ENCODE data around the gene PTAFR.

PTAFR gene

GRCh38 chr1:28173980-28174297 is 2.6 kb downstream of the PTAFR start:
- peak overlapping the region; percentile 15 for H3K9ac ChIP-seq (ENCODE audit: insufficient read length, low read depth)
- H3K4me1 ChIP-seq (ENCODE audit: insufficient read depth, insufficient read length): peaks cover 34% of the 10 kb centered on the region
- H3K4me3 ChIP-seq (ENCODE audit: insufficient read length, low read depth): no peak overlapping the region

GRCh38 chr1:28173151-28173979 is 3.1 kb downstream of the PTAFR start:
- Histone ChIP-seq H3K36me3 (ENCODE audit: insufficient read depth, insufficient read length, low read length) (no peaks in the 10 kb centered on the region), H3K9me3 (ENCODE audit: insufficient read depth, low read length) (no peaks in the 10 kb centered on the region), H3K27me3 (ENCODE audit: insufficient read depth, insufficient read length) (no peaks in the 10 kb centered on the region), H3K4me3 (ENCODE audit: insufficient read length, low read depth) (no peak overlapping the region), H3K9ac (ENCODE audit: insufficient read length, low read depth) (peak overlapping the region; percentile 34), H3K4me1 (ENCODE audit: insufficient read depth, insufficient read length) (peaks cover 32% of the 10 kb centered on the region)
- no peak for TF ChIP-seq ZNF274 (IDR thresholded peaks at IDR 0.05; ENCODE audit: low read depth, low read length)
- no peak for TF ChIP-seq SUZ12 (IDR thresholded peaks at IDR 0.05; ENCODE audit: extremely low read depth, insufficient read depth, insufficient read length)
- TF ChIP-seq YY1 (IDR thresholded peaks at IDR 0.05; ENCODE audit: insufficient read depth, insufficient read length): no peak
- no peak for DNase-seq (ENCODE audit: low read depth, low spot score)

More at GRCh38 chr1:28173980-28174297, 2.6 kb downstream of the PTAFR start:
- TF ChIP-seq SUZ12 (IDR thresholded peaks at IDR 0.05; ENCODE audit: extremely low read depth, insufficient read depth, insufficient read length) (no peak), YY1 (IDR thresholded peaks at IDR 0.05; ENCODE audit: insufficient read depth, insufficient read length) (no peak), ZNF274 (IDR thresholded peaks at IDR 0.05; ENCODE audit: low read depth, low read length) (no peak)
- H3K27me3 ChIP-seq (ENCODE audit: insufficient read depth, insufficient read length): no peaks in the 10 kb centered on the region
- DNase-seq (ENCODE audit: low read depth, low spot score): no peak
- no peaks in the 10 kb centered on the region for H3K9me3 ChIP-seq (ENCODE audit: insufficient read depth, low read length)
- H3K36me3 ChIP-seq (ENCODE audit: insufficient read depth, insufficient read length, low read length): no peaks in the 10 kb centered on the region

DNA sequence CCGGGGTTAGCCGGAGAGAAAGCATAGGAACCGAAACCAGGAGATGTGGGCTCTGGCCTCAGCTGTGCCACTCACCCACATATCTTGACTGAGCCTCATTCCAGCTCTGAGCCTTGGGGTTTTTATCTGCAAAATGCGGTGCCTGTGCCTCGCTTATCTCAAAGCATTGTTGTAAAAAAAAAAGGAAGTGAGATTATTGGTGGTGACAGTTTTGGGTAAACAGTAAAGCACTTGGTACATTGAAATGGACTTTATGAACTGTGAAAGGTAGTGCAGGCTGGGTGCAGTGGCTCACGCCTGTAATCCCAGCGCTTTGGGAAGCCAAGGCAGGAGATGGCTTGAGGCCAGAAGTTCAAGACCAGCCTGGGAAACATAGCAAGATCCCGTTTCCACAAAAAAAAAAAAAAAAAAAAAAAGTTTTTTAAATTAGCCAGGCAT is 3.8 kb downstream of the PTAFR start:
- no peak for DNase-seq (ENCODE audit: low read depth, low spot score)
- TF ChIP-seq SUZ12 (IDR thresholded peaks at IDR 0.05; ENCODE audit: extremely low read depth, insufficient read depth, insufficient read length) (no peak), ZNF274 (IDR thresholded peaks at IDR 0.05; ENCODE audit: low read depth, low read length) (no peak), YY1 (IDR thresholded peaks at IDR 0.05; ENCODE audit: insufficient read depth, insufficient read length) (no peak)
- Histone ChIP-seq H3K9me3 (ENCODE audit: insufficient read depth, low read length) (no peaks in the 10 kb centered on the region), H3K36me3 (ENCODE audit: insufficient read depth, insufficient read length, low read length) (no peaks in the 10 kb centered on the region), H3K4me1 (ENCODE audit: insufficient read depth, insufficient read length) (peaks cover 29% of the 10 kb centered on the region), H3K4me3 (ENCODE audit: insufficient read length, low read depth) (no peak overlapping the region), H3K9ac (ENCODE audit: insufficient read length, low read depth) (no peak overlapping the region), H3K27me3 (ENCODE audit: insufficient read depth, insufficient read length) (no peaks in the 10 kb centered on the region)

DNA sequence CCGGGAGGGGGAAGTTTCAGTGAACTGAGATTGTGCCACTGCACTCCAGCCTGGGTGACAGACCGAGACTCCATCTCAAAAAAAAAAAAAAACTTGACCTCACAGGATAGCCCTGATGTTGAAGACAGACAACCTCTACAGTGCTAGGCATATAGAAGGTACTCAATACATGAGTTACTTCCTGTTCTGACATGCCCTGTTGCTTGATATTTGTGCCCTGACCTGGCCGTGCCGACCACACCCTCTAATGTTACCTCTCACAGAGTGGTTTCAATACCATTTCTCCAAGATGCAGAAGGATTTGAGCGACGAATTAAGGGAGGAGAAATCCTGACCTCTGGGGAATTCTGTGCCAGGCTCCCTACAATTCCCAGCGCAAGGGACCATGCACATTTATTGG is 5.2 kb downstream of the PTAFR start:
- Histone ChIP-seq H3K9me3 (ENCODE audit: insufficient read depth, low read length) (no peaks in the 10 kb centered on the region), H3K4me1 (ENCODE audit: insufficient read depth, insufficient read length) (peaks cover 26% of the 10 kb centered on the region), H3K27me3 (ENCODE audit: insufficient read depth, insufficient read length) (no peaks in the 10 kb centered on the region), H3K4me3 (ENCODE audit: insufficient read length, low read depth) (no peak overlapping the region), H3K36me3 (ENCODE audit: insufficient read depth, insufficient read length, low read length) (no peaks in the 10 kb centered on the region), H3K9ac (ENCODE audit: insufficient read length, low read depth) (no peak overlapping the region)
- DNase-seq (ENCODE audit: low read depth, low spot score): no peak
- TF ChIP-seq YY1 (IDR thresholded peaks at IDR 0.05; ENCODE audit: insufficient read depth, insufficient read length): no peak
- no peak for TF ChIP-seq SUZ12 (IDR thresholded peaks at IDR 0.05; ENCODE audit: extremely low read depth, insufficient read depth, insufficient read length)
- TF ChIP-seq ZNF274 (IDR thresholded peaks at IDR 0.05; ENCODE audit: low read depth, low read length): no peak

DNA sequence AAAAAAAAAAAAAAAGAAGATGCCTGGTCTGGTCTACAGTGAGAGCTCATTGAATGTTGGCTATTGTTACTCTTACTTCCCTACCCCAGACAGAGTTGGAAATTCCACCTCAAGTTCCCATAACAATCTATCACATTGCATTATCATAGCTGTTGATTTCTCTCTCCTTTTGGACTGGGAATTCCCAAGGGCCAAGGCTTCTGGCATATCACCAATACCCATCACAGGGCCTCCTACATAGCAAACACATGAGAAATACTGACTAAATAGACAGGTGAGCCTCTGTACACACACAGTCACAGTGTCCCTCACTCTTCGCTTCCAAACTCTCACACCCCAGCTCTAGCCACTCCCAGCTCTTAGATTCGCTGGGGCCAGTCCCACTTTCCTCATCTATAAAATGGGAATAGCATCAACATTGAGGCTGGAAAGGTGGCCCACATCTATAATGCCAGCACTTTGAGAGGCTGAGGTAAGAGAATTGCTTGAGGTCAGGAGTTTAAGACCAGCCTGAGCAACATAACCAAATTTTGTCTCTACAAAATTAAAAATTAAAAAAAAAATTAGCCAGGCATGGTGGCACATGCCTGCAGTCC is 6.4 kb downstream of the PTAFR start:
- Histone ChIP-seq H3K27me3 (ENCODE audit: insufficient read depth, insufficient read length) (no peaks in the 10 kb centered on the region), H3K4me3 (ENCODE audit: insufficient read length, low read depth) (no peak overlapping the region), H3K4me1 (ENCODE audit: insufficient read depth, insufficient read length) (peaks cover 19% of the 10 kb centered on the region), H3K9me3 (ENCODE audit: insufficient read depth, low read length) (no peaks in the 10 kb centered on the region), H3K36me3 (ENCODE audit: insufficient read depth, insufficient read length, low read length) (no peaks in the 10 kb centered on the region), H3K9ac (ENCODE audit: insufficient read length, low read depth) (no peak overlapping the region)
- DNase-seq (ENCODE audit: low read depth, low spot score): no peak
- TF ChIP-seq ZNF274 (IDR thresholded peaks at IDR 0.05; ENCODE audit: low read depth, low read length): no peak
- TF ChIP-seq YY1 (IDR thresholded peaks at IDR 0.05; ENCODE audit: insufficient read depth, insufficient read length): no peak
- no peak for TF ChIP-seq SUZ12 (IDR thresholded peaks at IDR 0.05; ENCODE audit: extremely low read depth, insufficient read depth, insufficient read length)

DNA sequence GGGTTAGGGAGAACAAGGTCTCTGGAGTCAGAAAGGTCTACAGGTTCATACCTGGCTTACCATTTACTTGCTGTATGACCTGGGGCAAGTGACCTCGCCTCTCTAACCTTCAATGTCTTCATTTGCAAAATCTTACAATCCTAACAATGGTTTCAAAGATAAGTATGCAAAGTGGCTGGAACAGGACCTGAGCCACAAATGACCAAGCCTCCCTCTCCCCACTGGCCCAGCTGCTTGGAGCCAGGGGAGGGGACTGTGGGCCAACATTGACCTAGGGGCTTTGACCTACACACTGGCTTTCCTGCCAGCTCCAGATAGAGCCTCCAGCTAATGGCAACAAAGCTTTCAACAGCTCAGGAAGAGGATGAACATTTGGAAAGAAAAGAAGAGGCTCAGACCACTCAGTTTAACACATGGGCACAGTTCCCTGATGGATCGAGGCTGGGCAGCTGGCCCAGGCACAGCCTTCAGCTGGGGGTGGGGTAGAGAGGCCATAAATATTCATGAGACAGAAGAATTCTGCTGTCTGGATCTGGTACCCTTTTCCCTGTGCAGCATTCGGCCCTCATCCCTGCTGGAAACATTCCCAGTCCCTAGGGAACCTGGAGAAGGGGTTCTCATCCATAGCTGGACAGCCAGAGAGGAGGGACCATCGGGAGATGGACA is 12.9 kb downstream of the PTAFR start:
- no peaks in the 10 kb centered on the region for H3K27me3 ChIP-seq (ENCODE audit: insufficient read depth, insufficient read length)
- no peak overlapping the region for H3K4me3 ChIP-seq (ENCODE audit: insufficient read length, low read depth)
- no peak overlapping the region for H3K9ac ChIP-seq (ENCODE audit: insufficient read length, low read depth)
- H3K4me1 ChIP-seq (ENCODE audit: insufficient read depth, insufficient read length): peaks cover 13% of the 10 kb centered on the region
- TF ChIP-seq YY1 (IDR thresholded peaks at IDR 0.05; ENCODE audit: insufficient read depth, insufficient read length) (no peak), SUZ12 (IDR thresholded peaks at IDR 0.05; ENCODE audit: extremely low read depth, insufficient read depth, insufficient read length) (no peak), ZNF274 (IDR thresholded peaks at IDR 0.05; ENCODE audit: low read depth, low read length) (no peak)
- no peaks in the 10 kb centered on the region for H3K36me3 ChIP-seq (ENCODE audit: insufficient read depth, insufficient read length, low read length)
- no peaks in the 10 kb centered on the region for H3K9me3 ChIP-seq (ENCODE audit: insufficient read depth, low read length)
- no peak for DNase-seq (ENCODE audit: low read depth, low spot score)

GRCh38 chr1:28162151-28162550 is 14.3 kb downstream of the PTAFR start:
- Histone ChIP-seq H3K9ac (ENCODE audit: insufficient read length, low read depth) (no peak overlapping the region), H3K9me3 (ENCODE audit: insufficient read depth, low read length) (no peaks in the 10 kb centered on the region), H3K36me3 (ENCODE audit: insufficient read depth, insufficient read length, low read length) (no peaks in the 10 kb centered on the region), H3K4me3 (ENCODE audit: insufficient read length, low read depth) (no peak overlapping the region), H3K4me1 (ENCODE audit: insufficient read depth, insufficient read length) (peaks cover 13% of the 10 kb centered on the region), H3K27me3 (ENCODE audit: insufficient read depth, insufficient read length) (no peaks in the 10 kb centered on the region)
- DNase-seq (ENCODE audit: low read depth, low spot score): no peak
- no peak for TF ChIP-seq SUZ12 (IDR thresholded peaks at IDR 0.05; ENCODE audit: extremely low read depth, insufficient read depth, insufficient read length)
- TF ChIP-seq YY1 (IDR thresholded peaks at IDR 0.05; ENCODE audit: insufficient read depth, insufficient read length): no peak
- TF ChIP-seq ZNF274 (IDR thresholded peaks at IDR 0.05; ENCODE audit: low read depth, low read length): no peak
